HepG2 (cell line): ENCODE results near the gene ACSM2B. TPM values are rescaled to one million over a fixed set of nuclear protein-coding genes. Genes with fewer than 3 reads are reported as not detected.

Experiments used
- ATAD3A ChIP-seq: sonication (generic); formaldehyde crosslinking; IDR thresholded peaks from 2 replicates; pipeline ENCODE4 v1.4.0; 2020; ENCODE audit warnings: missing genetic modification reagents
- ATF1 ChIP-seq: IDR thresholded peaks from 2 replicates; pipeline ENCODE4 v1.6.1; 2016; ENCODE audit warnings: mild to moderate bottlenecking, control low read depth
- CENPT ChIP-seq: sonication (generic); formaldehyde crosslinking; IDR thresholded peaks from 2 replicates; pipeline ENCODE4 v1.8.0; 2022; ENCODE audit warnings: low read depth, mild to moderate bottlenecking, moderate library complexity, missing genetic modification reagents
- DNMT3B ChIP-seq: conservative IDR thresholded peaks from 2 replicates; pipeline ENCODE4 v1.6.1; 2016; ENCODE audit warnings: missing biosample characterization, control low read depth
- ELF1 ChIP-seq: sonication (generic); formaldehyde crosslinking; IDR thresholded peaks from 2 replicates; pipeline ENCODE4 v1.4.0; 2020; ENCODE audit warnings: missing genetic modification reagents
- JUND ChIP-seq: sonication (generic); formaldehyde crosslinking; IDR thresholded peaks from 2 replicates; pipeline ENCODE4 v1.8.0; 2022; ENCODE audit warnings: mild to moderate bottlenecking, missing genetic modification reagents
- KDM6A ChIP-seq: IDR thresholded peaks from 2 replicates; pipeline ENCODE4 v1.6.1; 2016; ENCODE audit warnings: low read depth
- KLF11 ChIP-seq: IDR thresholded peaks from 2 replicates; pipeline ENCODE4 v1.6.1; 2016; ENCODE audit warnings: missing compliant biosample characterization
- KLF12 ChIP-seq: sonication (generic); formaldehyde crosslinking; IDR thresholded peaks from 2 replicates; pipeline ENCODE4 v1.4.0; 2020; ENCODE audit warnings: missing genetic modification reagents, borderline replicate concordance
- MAF1 ChIP-seq: sonication (generic); formaldehyde crosslinking; IDR thresholded peaks from 2 replicates; pipeline ENCODE4 v1.5.0; 2020; ENCODE audit warnings: missing genetic modification reagents, borderline replicate concordance
- NFE2 ChIP-seq: sonication (generic); formaldehyde crosslinking; IDR thresholded peaks from 2 replicates; pipeline ENCODE4 v1.4.0; 2020; ENCODE audit warnings: missing genetic modification reagents
- RCOR2 ChIP-seq: IDR thresholded peaks from 2 replicates; pipeline ENCODE4 v1.6.1; 2016; ENCODE audit warnings: missing biosample characterization, missing genetic modification reagents
- SALL2 ChIP-seq: sonication (generic); formaldehyde crosslinking; IDR thresholded peaks from 2 replicates; pipeline ENCODE4 v1.8.1; 2023; ENCODE audit warnings: mild to moderate bottlenecking, missing genetic modification reagents, inconsistent platforms
- TARDBP ChIP-seq: sonication (generic); formaldehyde crosslinking; IDR thresholded peaks from 2 replicates; pipeline ENCODE4 v1.8.0; 2022; ENCODE audit warnings: mild to moderate bottlenecking, missing genetic modification reagents
- TEAD3 ChIP-seq: optimal IDR thresholded peaks from 2 replicates; pipeline ENCODE3; 2016; ENCODE audit warnings: borderline replicate concordance
- ZFP36 ChIP-seq: fragments of 150-350 bp; IDR thresholded peaks from 2 replicates; pipeline ENCODE4 v1.6.1; 2018; ENCODE audit warnings: borderline replicate concordance, low read length, low read depth; ENCODE audit not compliant: partially characterized antibody
- ZFP37 ChIP-seq: sonication (generic); formaldehyde crosslinking; IDR thresholded peaks from 2 replicates; pipeline ENCODE4 v1.4.0; 2020; ENCODE audit warnings: missing genetic modification reagents, borderline replicate concordance
- ZNF484 ChIP-seq: sonication (generic); formaldehyde crosslinking; IDR thresholded peaks from 2 replicates; pipeline ENCODE4 v1.5.1; 2020; ENCODE audit warnings: mild to moderate bottlenecking, low read depth, missing genetic modification reagents, borderline replicate concordance
- ZNF607 ChIP-seq: sonication (generic); formaldehyde crosslinking; IDR thresholded peaks from 2 replicates; pipeline ENCODE4 v1.5.1; 2020; ENCODE audit warnings: missing genetic modification reagents, mild to moderate bottlenecking, borderline replicate concordance
- ZNF713 ChIP-seq: sonication (generic); formaldehyde crosslinking; IDR thresholded peaks from 2 replicates; pipeline ENCODE4 v1.4.0; 2020; ENCODE audit warnings: mild to moderate bottlenecking, missing genetic modification reagents
- ZNF75D ChIP-seq: sonication (generic); formaldehyde crosslinking; IDR thresholded peaks from 2 replicates; pipeline ENCODE4 v1.8.1; 2023; ENCODE audit warnings: missing genetic modification reagents, mild to moderate bottlenecking, borderline replicate concordance
- ZNF768 ChIP-seq: sonication (generic); formaldehyde crosslinking; IDR thresholded peaks from 2 replicates; pipeline ENCODE4 v1.4.0; 2020; ENCODE audit warnings: missing genetic modification reagents
- ZNF792 ChIP-seq: IDR thresholded peaks from 2 replicates; pipeline ENCODE4 v1.6.1; 2016
- ZNF839 ChIP-seq: sonication (generic); formaldehyde crosslinking; IDR thresholded peaks from 2 replicates; pipeline ENCODE4 v1.4.0; 2020; ENCODE audit warnings: missing genetic modification reagents, mild to moderate bottlenecking, borderline replicate concordance
- polyA plus RNA-seq, 8 experiments: library from polyadenylated mRNA; depleted of rRNA in 3 of 8; stranded (reverse) in 7 of 8; unstranded in 1 of 8; fragments of >200 nt; fragmentation: Illumina TruSeq in 4 of 8; extraction: Trizol in 4 of 8; gene quantifications; 2 replicates each; pipeline versions ENCODE4 v1.2.1 to v1.2.3, GENCODE V29; 2011 to 2016; ENCODE audit warnings: low read depth in 4 of 8, missing spikeins in 1 of 8, mixed read lengths in 1 of 8; ENCODE audit not compliant: insufficient read depth in 1 of 8
- total RNA-seq, 5 experiments: library from RNA; depleted of rRNA; stranded (reverse); fragments of >200 nt; fragmentation: Illumina TruSeq; extraction: Trizol; gene quantifications; 2 replicates each; pipeline ENCODE4 v1.2.3, GENCODE V29; 2016; ENCODE audit warnings: low read depth in 1 of 5
- TF ChIP-seq, protein P1 (sequence below): sonication (generic); formaldehyde crosslinking; IDR thresholded peaks from 2 replicates; pipeline ENCODE4 v1.8.1; 2022; ENCODE audit warnings: mild to moderate bottlenecking, missing genetic modification reagents
- TF ChIP-seq, protein P2 (sequence below): sonication (generic); formaldehyde crosslinking; IDR thresholded peaks from 2 replicates; pipeline ENCODE4 v1.5.0; 2020; ENCODE audit warnings: mild to moderate bottlenecking, missing genetic modification reagents
- TF ChIP-seq, protein P3 (sequence below): sonication (generic); formaldehyde crosslinking; IDR thresholded peaks from 2 replicates; pipeline ENCODE4 v1.4.0; 2020; ENCODE audit warnings: mild to moderate bottlenecking, missing genetic modification reagents
- TF ChIP-seq, protein P4 (sequence below): sonication (generic); formaldehyde crosslinking; IDR thresholded peaks from 2 replicates; pipeline ENCODE4 v1.5.1; 2020; ENCODE audit warnings: missing genetic modification reagents, mild to moderate bottlenecking, borderline replicate concordance

Gene ACSM2B
- total and polyA plus RNA-seq, 2 of the 13 experiments (the other 11 are each of a cell fraction or from before 2014, with no cell fraction given): 22.9 to 34.0 TPM

DNA sequence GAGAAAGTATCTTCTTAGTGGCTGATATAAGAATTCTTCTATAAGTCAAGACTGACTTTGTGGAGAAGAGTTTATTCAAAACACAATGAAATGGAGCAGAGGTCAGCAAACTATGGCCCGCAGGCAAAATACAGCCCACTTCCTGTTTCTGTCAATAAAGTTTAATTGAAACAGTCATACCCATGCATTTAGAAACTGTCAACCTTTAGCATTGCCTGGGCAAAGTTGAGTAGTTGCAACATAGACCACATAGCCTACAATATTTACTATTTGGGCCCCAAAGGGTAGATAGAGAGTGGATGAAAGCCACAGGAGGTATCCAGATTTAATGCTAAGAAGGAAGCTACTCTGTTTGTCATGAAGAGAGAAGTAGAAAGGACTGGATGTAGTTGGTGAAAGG lies 38.0 kb downstream of the ACSM2B start (continued):
- TF ChIP-seq KLF11 (CRISPR knock-in tag) (no peak), SALL2 (no peak), ZNF484 (CRISPR knock-in tag) (no peak), TARDBP (CRISPR knock-in tag) (peak; percentile 68; the same call in 1 of the 2 replicates), KDM6A (CRISPR knock-in tag) (peak; percentile 78), JUND (CRISPR knock-in tag) (no peak), ATAD3A (CRISPR knock-in tag) (no peak), ZNF768 (CRISPR knock-in tag) (no peak), ZNF75D (no peak), KLF12 (CRISPR knock-in tag) (no peak), ELF1 (CRISPR knock-in tag) (peak; percentile 93), RCOR2 (CRISPR knock-in tag) (peak; percentile 53; the same call in 1 of the 2 replicates), CENPT (CRISPR knock-in tag) (no peak), ZNF839 (CRISPR knock-in tag) (no peak), ATF1 (no peak), DNMT3B (no peak), MAF1 (CRISPR knock-in tag) (no peak), ZNF713 (CRISPR knock-in tag) (no peak), ZNF607 (CRISPR knock-in tag) (no peak), ZFP36 (no peak), ZNF792 (CRISPR knock-in tag) (peak; percentile 50; the same call in 1 of the 2 replicates), NFE2 (CRISPR knock-in tag) (no peak), ZFP37 (no peak), TEAD3 (CRISPR knock-in tag) (peak; percentile 64)
- TF ChIP-seq, protein P1, sequence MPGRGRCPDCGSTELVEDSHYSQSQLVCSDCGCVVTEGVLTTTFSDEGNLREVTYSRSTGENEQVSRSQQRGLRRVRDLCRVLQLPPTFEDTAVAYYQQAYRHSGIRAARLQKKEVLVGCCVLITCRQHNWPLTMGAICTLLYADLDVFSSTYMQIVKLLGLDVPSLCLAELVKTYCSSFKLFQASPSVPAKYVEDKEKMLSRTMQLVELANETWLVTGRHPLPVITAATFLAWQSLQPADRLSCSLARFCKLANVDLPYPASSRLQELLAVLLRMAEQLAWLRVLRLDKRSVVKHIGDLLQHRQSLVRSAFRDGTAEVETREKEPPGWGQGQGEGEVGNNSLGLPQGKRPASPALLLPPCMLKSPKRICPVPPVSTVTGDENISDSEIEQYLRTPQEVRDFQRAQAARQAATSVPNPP (CRISPR knock-in tag): no peak
- TF ChIP-seq, protein P2, sequence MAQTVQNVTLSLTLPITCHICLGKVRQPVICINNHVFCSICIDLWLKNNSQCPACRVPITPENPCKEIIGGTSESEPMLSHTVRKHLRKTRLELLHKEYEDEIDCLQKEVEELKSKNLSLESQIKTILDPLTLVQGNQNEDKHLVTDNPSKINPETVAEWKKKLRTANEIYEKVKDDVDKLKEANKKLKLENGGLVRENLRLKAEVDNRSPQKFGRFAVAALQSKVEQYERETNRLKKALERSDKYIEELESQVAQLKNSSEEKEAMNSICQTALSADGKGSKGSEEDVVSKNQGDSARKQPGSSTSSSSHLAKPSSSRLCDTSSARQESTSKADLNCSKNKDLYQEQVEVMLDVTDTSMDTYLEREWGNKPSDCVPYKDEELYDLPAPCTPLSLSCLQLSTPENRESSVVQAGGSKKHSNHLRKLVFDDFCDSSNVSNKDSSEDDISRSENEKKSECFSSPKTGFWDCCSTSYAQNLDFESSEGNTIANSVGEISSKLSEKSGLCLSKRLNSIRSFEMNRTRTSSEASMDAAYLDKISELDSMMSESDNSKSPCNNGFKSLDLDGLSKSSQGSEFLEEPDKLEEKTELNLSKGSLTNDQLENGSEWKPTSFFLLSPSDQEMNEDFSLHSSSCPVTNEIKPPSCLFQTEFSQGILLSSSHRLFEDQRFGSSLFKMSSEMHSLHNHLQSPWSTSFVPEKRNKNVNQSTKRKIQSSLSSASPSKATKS: no peak
- TF ChIP-seq, protein P3, sequence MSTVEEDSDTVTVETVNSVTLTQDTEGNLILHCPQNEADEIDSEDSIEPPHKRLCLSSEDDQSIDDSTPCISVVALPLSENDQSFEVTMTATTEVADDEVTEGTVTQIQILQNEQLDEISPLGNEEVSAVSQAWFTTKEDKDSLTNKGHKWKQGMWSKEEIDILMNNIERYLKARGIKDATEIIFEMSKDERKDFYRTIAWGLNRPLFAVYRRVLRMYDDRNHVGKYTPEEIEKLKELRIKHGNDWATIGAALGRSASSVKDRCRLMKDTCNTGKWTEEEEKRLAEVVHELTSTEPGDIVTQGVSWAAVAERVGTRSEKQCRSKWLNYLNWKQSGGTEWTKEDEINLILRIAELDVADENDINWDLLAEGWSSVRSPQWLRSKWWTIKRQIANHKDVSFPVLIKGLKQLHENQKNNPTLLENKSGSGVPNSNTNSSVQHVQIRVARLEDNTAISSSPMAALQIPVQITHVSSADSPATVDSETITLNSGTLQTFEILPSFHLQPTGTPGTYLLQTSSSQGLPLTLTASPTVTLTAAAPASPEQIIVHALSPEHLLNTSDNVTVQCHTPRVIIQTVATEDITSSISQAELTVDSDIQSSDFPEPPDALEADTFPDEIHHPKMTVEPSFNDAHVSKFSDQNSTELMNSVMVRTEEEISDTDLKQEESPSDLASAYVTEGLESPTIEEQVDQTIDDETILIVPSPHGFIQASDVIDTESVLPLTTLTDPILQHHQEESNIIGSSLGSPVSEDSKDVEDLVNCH: no peak
- TF ChIP-seq, protein P4, sequence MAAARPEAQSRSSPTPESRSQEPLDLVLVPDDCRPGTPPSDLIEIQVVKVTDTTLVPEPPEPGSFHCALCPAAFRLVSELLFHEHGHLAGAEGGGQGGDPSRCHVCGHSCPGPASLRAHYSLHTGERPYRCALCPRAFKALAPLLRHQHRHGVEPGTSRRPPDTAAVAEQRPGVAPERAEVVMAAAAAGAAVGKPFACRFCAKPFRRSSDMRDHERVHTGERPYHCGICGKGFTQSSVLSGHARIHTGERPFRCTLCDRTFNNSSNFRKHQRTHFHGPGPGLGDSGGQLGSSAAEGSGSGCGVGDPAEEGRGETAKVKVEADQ (CRISPR knock-in tag): no peak
